IMR-90 (cell line): Measurements from ENCODE around the gene RAMP3. TPM values are rescaled to one million over a fixed set of nuclear protein-coding genes. Genes with fewer than 3 reads are reported as not detected.

ENCODE experiments used
- ATAC-seq: fragments of 200-7000 bp; cut with Tn5 transposase; 2 replicates; pipeline ENCODE4 v1.9.1; 2020; ENCODE audit warnings: low read depth, mild to moderate bottlenecking, moderate library complexity
- BruUV-seq: library from RNA; stranded (reverse); fragments of 400-500 nt; replicated peaks from 2 replicates; lab custom pipeline; 2021; lab: Mats Ljungman, UMichigan
- CTCF ChIA-PET: fragments of 300-600 bp; formaldehyde crosslinking; extraction: SDS; loops from one replicate; lab custom pipeline; 2021; ENCODE audit warnings: antibody characterized with exemption; lab: Yijun Ruan, JAX
- POLR2A ChIA-PET: fragments of 300-600 bp; sonication (Branson Sonifier 250); formaldehyde crosslinking; loops from one replicate; lab custom pipeline; 2022; ENCODE audit warnings: antibody characterized with exemption; ENCODE audit not compliant: unreplicated experiment; lab: Charles Lee
- DNase-seq: peaks from one replicate; pipeline ENCODE4 v3.0.0; 2013
- H2AFZ ChIP-seq: replicated peaks from 2 replicates; pipeline ENCODE3; 2013; ENCODE audit warnings: low read length, mild to moderate bottlenecking; ENCODE audit not compliant: poor library complexity
- H2AK5ac ChIP-seq: 2 replicates; pipeline ENCODE4 v1.6.1; 2013; ENCODE audit warnings: low read depth, low read length, inconsistent platforms
- H2AK9ac ChIP-seq: replicated peaks from 2 replicates; pipeline ENCODE3; 2013; ENCODE audit warnings: mild to moderate bottlenecking, low read depth, low read length, moderate library complexity; ENCODE audit not compliant: poor library complexity
- H2BK120ac ChIP-seq: 2 replicates; pipeline ENCODE4 v1.6.1; 2013; ENCODE audit warnings: low read depth, low read length, inconsistent platforms
- H2BK15ac ChIP-seq: 3 replicates; pipeline ENCODE4 v1.6.1; 2013; ENCODE audit warnings: low read depth, low read length, inconsistent platforms
- H2BK20ac ChIP-seq: 2 replicates; pipeline ENCODE4 v1.6.1; 2013; ENCODE audit warnings: low read depth, mild to moderate bottlenecking, inconsistent platforms, low read length, moderate library complexity
- H2BK5ac ChIP-seq: 2 replicates; pipeline ENCODE4 v1.6.1; 2013; ENCODE audit warnings: mild to moderate bottlenecking, low read depth, low read length, inconsistent platforms; ENCODE audit not compliant: poor library complexity, severe bottlenecking
- H3K14ac ChIP-seq: replicated peaks from 2 replicates; pipeline ENCODE4 v1.6.1; 2013; ENCODE audit warnings: low read depth, low read length, inconsistent platforms
- H3K18ac ChIP-seq: 2 replicates; pipeline ENCODE4 v1.6.1; 2013; ENCODE audit warnings: low read depth, low read length, control low read depth
- H3K23ac ChIP-seq: 2 replicates; pipeline ENCODE4 v1.6.1; 2013; ENCODE audit warnings: low read depth, low read length, inconsistent platforms
- H3K27ac ChIP-seq: 2 replicates; pipeline ENCODE4 v1.5.1; 2013; ENCODE audit warnings: mild to moderate bottlenecking, control low read depth, low read length; ENCODE audit not compliant: insufficient read depth
- H3K27me3 ChIP-seq: 2 replicates; pipeline ENCODE4 v1.6.1; 2013; ENCODE audit warnings: low read length; ENCODE audit not compliant: control insufficient read depth, insufficient read depth
- H3K36me3 ChIP-seq: 2 replicates; pipeline ENCODE4 v1.6.1; 2013; ENCODE audit warnings: low read length, mixed read lengths; ENCODE audit not compliant: control insufficient read depth, insufficient read depth
- H3K4ac ChIP-seq: 2 replicates; pipeline ENCODE4 v1.6.1; 2013; ENCODE audit warnings: low read depth, low read length, inconsistent platforms
- H3K4me1 ChIP-seq: 2 replicates; pipeline ENCODE4 v1.6.1; 2013; ENCODE audit warnings: low read length, mixed read lengths; ENCODE audit not compliant: control insufficient read depth, insufficient read depth
- H3K4me2 ChIP-seq: 2 replicates; pipeline ENCODE4 v1.6.1; 2013; ENCODE audit warnings: low read depth, mild to moderate bottlenecking, control low read depth, low read length, moderate library complexity
- H3K4me3 ChIP-seq: 2 replicates; pipeline ENCODE4 v1.5.1; 2013; ENCODE audit warnings: low read depth, mild to moderate bottlenecking, control low read depth, low read length, moderate library complexity; ENCODE audit not compliant: insufficient read depth
- H3K56ac ChIP-seq: 2 replicates; pipeline ENCODE4 v1.6.1; 2013; ENCODE audit warnings: low read length, inconsistent platforms; ENCODE audit not compliant: insufficient read depth; ENCODE audit errors: extremely low read depth
- H3K79me1 ChIP-seq, 2 experiments: 2 replicates each; pipeline ENCODE4 v1.6.1; 2013; ENCODE audit warnings: low read length in 2 of 2, inconsistent platforms in 1 of 2, low read depth in 1 of 2
- H3K9ac ChIP-seq: 2 replicates; pipeline ENCODE4 v1.6.1; 2013; ENCODE audit warnings: low read depth, low read length, control low read depth
- H3K9me1 ChIP-seq: 2 replicates; pipeline ENCODE4 v1.6.1; 2013; ENCODE audit warnings: low read length, inconsistent platforms; ENCODE audit not compliant: insufficient read depth
- H3K9me3 ChIP-seq: 2 replicates; pipeline ENCODE4 v1.6.1; 2013; ENCODE audit warnings: low read length; ENCODE audit not compliant: control insufficient read depth, insufficient read depth
- H4K20me1 ChIP-seq: 2 replicates; pipeline ENCODE4 v1.6.1; 2013; ENCODE audit warnings: low read length, inconsistent platforms; ENCODE audit not compliant: insufficient read depth
- H4K5ac ChIP-seq: 2 replicates; pipeline ENCODE4 v1.6.1; 2013; ENCODE audit warnings: mild to moderate bottlenecking, low read depth, low read length, control low read depth
- H4K8ac ChIP-seq, 2 experiments: 2 replicates each; pipeline ENCODE4 v1.6.1; 2013; ENCODE audit warnings: low read depth in 2 of 2, low read length in 2 of 2, control low read depth in 1 of 2, inconsistent platforms in 1 of 2
- H4K91ac ChIP-seq: 2 replicates; pipeline ENCODE4 v1.6.1; 2013; ENCODE audit warnings: low read depth, low read length, inconsistent platforms; ENCODE audit not compliant: insufficient read depth
- MXI1 ChIP-seq: IDR thresholded peaks from 2 replicates; pipeline ENCODE4 v1.6.1; 2012; ENCODE audit warnings: low read depth, mild to moderate bottlenecking, low read length, moderate library complexity, borderline replicate concordance
- NFE2L2 ChIP-seq: fragments of 150-350 bp; IDR thresholded peaks from 2 replicates; pipeline ENCODE4 v1.6.1; 2016; ENCODE audit warnings: low read depth, mild to moderate bottlenecking, low read length
- WGBS, 2 experiments: methylation state at CpG; one replicate each; pipeline versions ENCODE4 v1.1.5 to v1.1.7; 2013; ENCODE audit warnings: missing lambda C conversion rate in 2 of 2; ENCODE audit not compliant: insufficient read length in 1 of 2; ENCODE audit errors: extremely low coverage in 2 of 2; 5-methylcytosine and 5-hydroxymethylcytosine counted together
- dilution Hi-C: fragments of 300-500 bp; cut with HindIII; formaldehyde crosslinking; loops from one replicate; pipeline ENCODE4 v1.14.3; 2018; ENCODE audit warnings: low sequenced_read_pairs; ENCODE audit not compliant: unreplicated experiment
- in situ Hi-C: fragments of 300-500 bp; cut with MboI; formaldehyde crosslinking; loops from 3 replicates; pipeline ENCODE4 v1.14.3; 2019; ENCODE audit warnings: low sequenced_read_pairs, inconsistent platforms, mixed read lengths
- intact Hi-C: fragments of 100-400 bp; cut with micrococcal nuclease; formaldehyde crosslinking; loops from 2 replicates; pipeline ENCODE4 v1.10.0; 2022
- polyA plus RNA-seq, 3 experiments: library from polyadenylated mRNA; depleted of rRNA; stranded (reverse); fragments of >200 nt; gene quantifications; 2 replicates each; pipeline ENCODE4 v1.2.3, GENCODE V29; 2012; ENCODE audit warnings: low replicate concordance in 1 of 3
- total RNA-seq: library from RNA; depleted of rRNA; stranded (reverse); fragments of >200 nt; gene quantifications from 2 replicates; pipeline ENCODE4 v1.2.3, GENCODE V29; 2012
- TF ChIP-seq, protein P1 (sequence below): fragments of 150-350 bp; IDR thresholded peaks from 2 replicates; pipeline ENCODE4 v1.6.1; 2017; ENCODE audit warnings: mild to moderate bottlenecking, antibody characterized with exemption, low read length, low read depth

The RAMP3 gene
- total and polyA plus RNA-seq, 2 of the 4 experiments (the other 2 are of a cell fraction) = not detected

DNA sequence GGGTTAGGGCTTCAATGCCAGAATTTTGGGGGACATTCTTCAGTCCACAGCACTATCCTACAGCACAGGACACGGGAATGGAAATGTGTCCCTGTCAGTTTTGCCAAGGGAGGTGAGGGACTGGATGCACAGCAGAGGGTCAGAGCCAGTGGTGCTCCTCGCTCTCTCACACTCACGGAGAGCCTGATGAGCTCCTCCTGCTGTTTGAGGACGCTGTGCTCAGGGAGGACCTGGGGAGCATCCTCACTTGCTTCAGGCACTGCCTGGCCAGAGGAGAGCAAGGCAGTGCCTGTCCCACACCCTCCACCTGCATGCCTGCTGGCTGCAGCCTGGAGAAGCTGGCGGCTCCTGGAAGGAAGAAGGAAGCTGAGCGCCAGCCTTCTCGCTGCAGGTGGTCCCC is 58.6 kb downstream of the RAMP3 start:
- DNase-seq (no peak), ATAC-seq (no peak)
- H3K9me3 ChIP-seq = no peaks in the 10 kb centered on the region
- H3K27me3 ChIP-seq = peaks cover 32% of the 10 kb centered on the region
- H4K8ac ChIP-seq = no peak overlapping the region
- H3K14ac ChIP-seq = no peak overlapping the region
- no CpG with 5 or more reads among the region's 7 CpGs for WGBS, 2 experiments
- intact Hi-C loops = no loop called here
- in situ Hi-C loops = no loop called here
- H2BK120ac ChIP-seq = no peak overlapping the region
- no peak overlapping the region for H3K18ac ChIP-seq
- H2BK15ac ChIP-seq = no peak overlapping the region
- POLR2A ChIA-PET = interaction anchor here (0.5 kb wide), 1 partner anchor 385 kb away, joined by 3 read pairs; no protein-coding TSS in a partner anchor
- no peak overlapping the region for H4K5ac ChIP-seq
- CTCF ChIA-PET = no interaction called here
- no peak overlapping the region for H3K9ac ChIP-seq
- H3K79me1 ChIP-seq = no peaks in the 10 kb centered on the region
- H2AFZ ChIP-seq = no peak overlapping the region
- no peak overlapping the region for H3K27ac ChIP-seq
- no peaks in the 10 kb centered on the region for H4K20me1 ChIP-seq
- no peak overlapping the region for H3K56ac ChIP-seq
- no peak overlapping the region for H3K4ac ChIP-seq
- no peaks in the 10 kb centered on the region for H3K36me3 ChIP-seq
- no peaks in the 10 kb centered on the region for H3K9me1 ChIP-seq
- no peak overlapping the region for H4K91ac ChIP-seq
- H3K4me3 ChIP-seq = no peak overlapping the region
- no peak overlapping the region for H2BK20ac ChIP-seq
- BruUV-seq = no TSS peak
- TF ChIP-seq, protein P1, sequence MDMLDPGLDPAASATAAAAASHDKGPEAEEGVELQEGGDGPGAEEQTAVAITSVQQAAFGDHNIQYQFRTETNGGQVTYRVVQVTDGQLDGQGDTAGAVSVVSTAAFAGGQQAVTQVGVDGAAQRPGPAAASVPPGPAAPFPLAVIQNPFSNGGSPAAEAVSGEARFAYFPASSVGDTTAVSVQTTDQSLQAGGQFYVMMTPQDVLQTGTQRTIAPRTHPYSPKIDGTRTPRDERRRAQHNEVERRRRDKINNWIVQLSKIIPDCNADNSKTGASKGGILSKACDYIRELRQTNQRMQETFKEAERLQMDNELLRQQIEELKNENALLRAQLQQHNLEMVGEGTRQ = no peak
- TF ChIP-seq MXI1 = no peak
- TF ChIP-seq NFE2L2 = no peak
- H3K23ac ChIP-seq = no peak overlapping the region
- dilution Hi-C loops = no loop called here
- H3K4me2 ChIP-seq = no peak overlapping the region
- H2AK5ac ChIP-seq = no peak overlapping the region
- no peaks in the 10 kb centered on the region for H3K4me1 ChIP-seq
- H2BK5ac ChIP-seq = no peak overlapping the region
- no peak overlapping the region for H2AK9ac ChIP-seq
